PC-9 (cell line): ENCODE results near the gene DENND4A. TPM values are rescaled to one million over a fixed set of nuclear protein-coding genes. Genes with fewer than 3 reads are reported as not detected.

Experiments used
- BruUV-seq: library from RNA; stranded (reverse); fragments of 400-500 nt; replicated peaks from 2 replicates; lab custom pipeline; 2021; lab: Mats Ljungman, UMichigan
- CTCF ChIA-PET: fragments of 300-600 bp; sonication (Branson Sonifier 250); formaldehyde crosslinking; loops from one replicate; lab custom pipeline; 2022; ENCODE audit warnings: antibody characterized with exemption; lab: Charles Lee
- POLR2A ChIA-PET: fragments of 300-600 bp; sonication (Branson Sonifier 250); formaldehyde crosslinking; loops from one replicate; lab custom pipeline; 2022; ENCODE audit warnings: antibody characterized with exemption; ENCODE audit not compliant: unreplicated experiment; lab: Charles Lee
- DNase-seq, 2 experiments: peaks; one replicate each; pipeline versions ENCODE4 v3.0.0 to v3.0.0-alpha.2; 2015 to 2022; ENCODE audit warnings: mixed read lengths in 1 of 2
- H2AFZ ChIP-seq: fragments of 200-600 bp; sonication (generic); 2 replicates; pipeline ENCODE4 v1.8.1; 2017; ENCODE audit warnings: antibody characterized with exemption
- H3F3A ChIP-seq: fragments of 200-600 bp; sonication (generic); 2 replicates; pipeline ENCODE4 v1.8.1; 2017; ENCODE audit warnings: antibody characterized with exemption, mild to moderate bottlenecking, low read depth; ENCODE audit not compliant: insufficient read depth
- H3K27ac ChIP-seq: fragments of 200-600 bp; sonication (generic); 2 replicates; pipeline ENCODE4 v1.6.1; 2016; ENCODE audit warnings: mixed run types
- H3K27me3 ChIP-seq: fragments of 200-600 bp; sonication (generic); 2 replicates; pipeline ENCODE4 v1.6.1; 2016; ENCODE audit warnings: low read depth, mixed run types; ENCODE audit not compliant: insufficient read depth
- H3K36me3 ChIP-seq: fragments of 200-600 bp; sonication (generic); 2 replicates; pipeline ENCODE4 v1.6.1; 2016; ENCODE audit warnings: low read depth, mixed run types
- H3K4me1 ChIP-seq: fragments of 200-600 bp; sonication (generic); replicated peaks from 2 replicates; pipeline ENCODE4 v1.6.1; 2016; ENCODE audit warnings: mixed run types; ENCODE audit not compliant: insufficient read depth
- H3K4me2 ChIP-seq: fragments of 200-600 bp; sonication (generic); 2 replicates; pipeline ENCODE4 v1.6.1; 2017; ENCODE audit warnings: mixed run types
- H3K4me3 ChIP-seq: fragments of 200-600 bp; sonication (generic); 2 replicates; pipeline ENCODE4 v1.6.1; 2016; ENCODE audit warnings: mixed run types
- H3K79me2 ChIP-seq: fragments of 200-600 bp; sonication (generic); 2 replicates; pipeline ENCODE4 v1.6.1; 2017; ENCODE audit warnings: low read depth, mixed run types
- H3K9me2 ChIP-seq: fragments of 200-600 bp; sonication (generic); 2 replicates; pipeline ENCODE4 v1.8.1; 2017; ENCODE audit warnings: mild to moderate bottlenecking; ENCODE audit not compliant: insufficient read depth
- H3K9me3 ChIP-seq: fragments of 200-600 bp; sonication (generic); 2 replicates; pipeline ENCODE4 v1.8.1; 2016; ENCODE audit warnings: low read depth; ENCODE audit not compliant: insufficient read depth
- H4K20me1 ChIP-seq: fragments of 200-600 bp; sonication (generic); 2 replicates; pipeline ENCODE4 v1.8.1; 2017; ENCODE audit not compliant: insufficient read depth
- EZH2 ChIP-seq: fragments of 200-600 bp; sonication (generic); IDR thresholded peaks from 2 replicates; pipeline ENCODE4 v1.8.0; 2017; ENCODE audit warnings: antibody characterized with exemption, low read depth
- intact Hi-C: fragments of 100-400 bp; cut with micrococcal nuclease; formaldehyde crosslinking; loops from one replicate; pipeline ENCODE4 v1.10.0; 2022; ENCODE audit not compliant: unreplicated experiment
- total RNA-seq: library from RNA; stranded (reverse); gene quantifications from 2 replicates; pipeline ENCODE4 v1.2.3, GENCODE V29; 2021
- TF ChIP-seq, protein P1 (sequence below): fragments of 200-600 bp; sonication (generic); conservative IDR thresholded peaks from 2 replicates; pipeline ENCODE4 v1.6.1; 2017; ENCODE audit warnings: mixed run types, antibody characterized with exemption, mild to moderate bottlenecking, moderate library complexity

The DENND4A gene
- total RNA-seq, 1 experiment from 2014 or later: 16.3 TPM

- Histone ChIP-seq H3K4me3 (no peak overlapping the region), H3K79me2 (no peaks in the 10 kb centered on the region), H3F3A (no peaks in the 10 kb centered on the region), H3K9me2 (no peaks in the 10 kb centered on the region), H2AFZ (no peak overlapping the region), H4K20me1 (no peaks in the 10 kb centered on the region), H3K27me3 (no peaks in the 10 kb centered on the region), H3K4me1 (no peaks in the 10 kb centered on the region), H3K36me3 (no peaks in the 10 kb centered on the region), H3K27ac (no peak overlapping the region), H3K4me2 (no peak overlapping the region), H3K9me3 (no peaks in the 10 kb centered on the region)
- ChIA-PET POLR2A (interaction anchor here (0.6 kb wide), 1 partner anchor 223 kb away, joined by 4 read pairs; the partner anchor contains the start of gene RAB11A), CTCF (interaction anchor here (1.0 kb wide), 1 partner anchor 986 kb away, joined by 4 read pairs; no protein-coding TSS in a partner anchor)
- no peak for TF ChIP-seq EZH2
- TF ChIP-seq, protein P1, sequence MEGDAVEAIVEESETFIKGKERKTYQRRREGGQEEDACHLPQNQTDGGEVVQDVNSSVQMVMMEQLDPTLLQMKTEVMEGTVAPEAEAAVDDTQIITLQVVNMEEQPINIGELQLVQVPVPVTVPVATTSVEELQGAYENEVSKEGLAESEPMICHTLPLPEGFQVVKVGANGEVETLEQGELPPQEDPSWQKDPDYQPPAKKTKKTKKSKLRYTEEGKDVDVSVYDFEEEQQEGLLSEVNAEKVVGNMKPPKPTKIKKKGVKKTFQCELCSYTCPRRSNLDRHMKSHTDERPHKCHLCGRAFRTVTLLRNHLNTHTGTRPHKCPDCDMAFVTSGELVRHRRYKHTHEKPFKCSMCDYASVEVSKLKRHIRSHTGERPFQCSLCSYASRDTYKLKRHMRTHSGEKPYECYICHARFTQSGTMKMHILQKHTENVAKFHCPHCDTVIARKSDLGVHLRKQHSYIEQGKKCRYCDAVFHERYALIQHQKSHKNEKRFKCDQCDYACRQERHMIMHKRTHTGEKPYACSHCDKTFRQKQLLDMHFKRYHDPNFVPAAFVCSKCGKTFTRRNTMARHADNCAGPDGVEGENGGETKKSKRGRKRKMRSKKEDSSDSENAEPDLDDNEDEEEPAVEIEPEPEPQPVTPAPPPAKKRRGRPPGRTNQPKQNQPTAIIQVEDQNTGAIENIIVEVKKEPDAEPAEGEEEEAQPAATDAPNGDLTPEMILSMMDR: no peak
- DNase-seq: no peak
- no TSS peak for BruUV-seq
- intact Hi-C loops: no loop called here
Observed at GRCh38 chr15:65646486-65646885, 145.6 kb downstream of the DENND4A start.

- Histone ChIP-seq H3K36me3 (no peaks in the 10 kb centered on the region), H3K4me1 (no peaks in the 10 kb centered on the region), H3K27me3 (no peaks in the 10 kb centered on the region), H3K4me3 (no peak overlapping the region), H3K4me2 (no peak overlapping the region), H3K9me3 (no peaks in the 10 kb centered on the region), H3K79me2 (no peaks in the 10 kb centered on the region), H3K9me2 (no peaks in the 10 kb centered on the region), H2AFZ (no peak overlapping the region), H4K20me1 (no peaks in the 10 kb centered on the region), H3F3A (no peaks in the 10 kb centered on the region), H3K27ac (no peak overlapping the region)
- BruUV-seq: no TSS peak
- ChIA-PET POLR2A (no interaction called here), CTCF (interaction anchor here (1.0 kb wide), 1 partner anchor 987 kb away, joined by 4 read pairs; no protein-coding TSS in a partner anchor)
- intact Hi-C loops: no loop called here
- no peak for DNase-seq
- TF ChIP-seq, protein P1: no peak
- no peak for TF ChIP-seq EZH2
Observed at GRCh38 chr15:65645392-65645791, 146.7 kb downstream of the DENND4A start.

DNA sequence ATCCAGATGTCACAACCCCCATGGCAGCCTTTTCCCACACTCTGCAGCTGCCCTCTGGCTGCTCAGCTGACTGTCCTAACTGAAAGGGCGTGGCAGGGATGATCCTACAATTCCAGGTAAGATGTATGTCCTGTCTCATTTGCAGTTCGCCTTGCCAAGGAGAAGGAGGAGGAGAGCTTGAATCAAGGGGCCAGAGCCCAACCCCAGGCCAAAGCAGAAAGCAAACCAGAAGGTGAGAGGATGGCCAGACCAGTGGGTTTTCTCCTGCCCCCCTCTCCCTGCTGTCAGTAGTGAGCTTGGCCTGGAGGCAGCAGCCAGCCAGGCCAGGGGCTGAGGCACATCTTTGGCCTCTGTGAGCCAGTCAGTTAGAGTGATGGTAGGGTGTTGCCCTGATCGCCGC lies 147.8 kb downstream of the DENND4A start:
- intact Hi-C loops: no loop called here
- H3K36me3 ChIP-seq: no peaks in the 10 kb centered on the region
- H3K27me3 ChIP-seq: no peaks in the 10 kb centered on the region
- H3K79me2 ChIP-seq: no peaks in the 10 kb centered on the region
- H3K4me1 ChIP-seq: no peaks in the 10 kb centered on the region
- H3F3A ChIP-seq: no peaks in the 10 kb centered on the region
- H3K4me2 ChIP-seq: no peak overlapping the region
- CTCF ChIA-PET: interaction anchor here (0.9 to 1.2 kb wide), 2 partner anchors 9 to 180 kb away, joined by 3 to 7 read pairs; no protein-coding TSS in a partner anchor
- H3K27ac ChIP-seq: no peak overlapping the region
- H2AFZ ChIP-seq: no peak overlapping the region
- DNase-seq: no peak
- H4K20me1 ChIP-seq: no peaks in the 10 kb centered on the region
- H3K9me3 ChIP-seq: no peaks in the 10 kb centered on the region
- POLR2A ChIA-PET: no interaction called here
- TF ChIP-seq, protein P1: no peak
- no peak for TF ChIP-seq EZH2
- no peak overlapping the region for H3K4me3 ChIP-seq
- no TSS peak for BruUV-seq
- no peaks in the 10 kb centered on the region for H3K9me2 ChIP-seq
